GM12801 (cell line): ENCODE measurements around the gene CAMTA1.

Experiments used
- TF ChIP-seq, protein P1 (sequence below): IDR thresholded peaks from one replicate; pipeline ENCODE4 v1.5.1; 2011; ENCODE audit warnings: control low read depth; ENCODE audit not compliant: insufficient read length; ENCODE audit errors: extremely low read depth

The CAMTA1 gene

DNA sequence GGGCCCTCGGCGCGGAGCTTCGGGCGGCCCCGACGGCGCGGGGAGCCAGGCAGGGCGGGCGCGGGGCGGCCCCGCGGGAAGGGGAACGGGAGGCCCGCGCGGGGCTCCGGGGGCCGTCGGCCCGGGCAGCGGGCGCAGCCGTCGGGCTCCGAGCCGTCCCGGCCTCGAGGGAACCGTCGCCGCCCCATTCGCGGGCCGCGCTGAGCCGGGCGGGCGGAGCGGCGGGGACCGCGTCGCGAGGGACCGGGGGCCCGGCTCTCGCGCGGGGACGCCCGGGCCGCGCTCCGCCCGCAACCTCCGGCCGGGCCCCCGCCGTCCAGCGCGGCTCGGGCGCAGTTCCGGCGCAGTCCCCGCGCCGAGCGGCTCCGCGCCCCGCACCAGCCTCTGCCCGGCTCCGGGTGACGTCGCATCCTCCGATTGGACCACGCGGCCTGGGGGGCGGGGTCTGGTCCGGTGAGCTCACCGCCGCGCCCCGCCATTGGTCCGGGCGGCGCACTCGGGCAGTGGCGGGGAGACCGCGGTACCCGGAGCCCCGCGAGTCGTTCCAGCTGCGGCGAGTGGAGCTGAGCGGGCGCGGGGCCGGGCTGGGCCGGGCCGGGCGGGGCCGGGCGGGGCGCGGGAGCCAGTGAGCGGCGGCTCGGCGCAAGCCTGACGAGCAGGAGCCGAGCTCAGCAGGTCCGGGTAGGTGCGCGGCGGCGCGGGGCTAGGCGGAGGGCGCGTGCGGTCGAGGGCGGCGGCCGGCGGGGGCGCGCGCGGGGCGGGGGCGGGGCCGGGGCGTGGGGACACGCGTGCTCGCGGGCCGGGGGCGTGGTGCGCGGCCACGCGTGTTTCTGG lies 919.2 kb downstream of the CAMTA1 start:
- TF ChIP-seq, protein P1, sequence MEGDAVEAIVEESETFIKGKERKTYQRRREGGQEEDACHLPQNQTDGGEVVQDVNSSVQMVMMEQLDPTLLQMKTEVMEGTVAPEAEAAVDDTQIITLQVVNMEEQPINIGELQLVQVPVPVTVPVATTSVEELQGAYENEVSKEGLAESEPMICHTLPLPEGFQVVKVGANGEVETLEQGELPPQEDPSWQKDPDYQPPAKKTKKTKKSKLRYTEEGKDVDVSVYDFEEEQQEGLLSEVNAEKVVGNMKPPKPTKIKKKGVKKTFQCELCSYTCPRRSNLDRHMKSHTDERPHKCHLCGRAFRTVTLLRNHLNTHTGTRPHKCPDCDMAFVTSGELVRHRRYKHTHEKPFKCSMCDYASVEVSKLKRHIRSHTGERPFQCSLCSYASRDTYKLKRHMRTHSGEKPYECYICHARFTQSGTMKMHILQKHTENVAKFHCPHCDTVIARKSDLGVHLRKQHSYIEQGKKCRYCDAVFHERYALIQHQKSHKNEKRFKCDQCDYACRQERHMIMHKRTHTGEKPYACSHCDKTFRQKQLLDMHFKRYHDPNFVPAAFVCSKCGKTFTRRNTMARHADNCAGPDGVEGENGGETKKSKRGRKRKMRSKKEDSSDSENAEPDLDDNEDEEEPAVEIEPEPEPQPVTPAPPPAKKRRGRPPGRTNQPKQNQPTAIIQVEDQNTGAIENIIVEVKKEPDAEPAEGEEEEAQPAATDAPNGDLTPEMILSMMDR = no peak

DNA sequence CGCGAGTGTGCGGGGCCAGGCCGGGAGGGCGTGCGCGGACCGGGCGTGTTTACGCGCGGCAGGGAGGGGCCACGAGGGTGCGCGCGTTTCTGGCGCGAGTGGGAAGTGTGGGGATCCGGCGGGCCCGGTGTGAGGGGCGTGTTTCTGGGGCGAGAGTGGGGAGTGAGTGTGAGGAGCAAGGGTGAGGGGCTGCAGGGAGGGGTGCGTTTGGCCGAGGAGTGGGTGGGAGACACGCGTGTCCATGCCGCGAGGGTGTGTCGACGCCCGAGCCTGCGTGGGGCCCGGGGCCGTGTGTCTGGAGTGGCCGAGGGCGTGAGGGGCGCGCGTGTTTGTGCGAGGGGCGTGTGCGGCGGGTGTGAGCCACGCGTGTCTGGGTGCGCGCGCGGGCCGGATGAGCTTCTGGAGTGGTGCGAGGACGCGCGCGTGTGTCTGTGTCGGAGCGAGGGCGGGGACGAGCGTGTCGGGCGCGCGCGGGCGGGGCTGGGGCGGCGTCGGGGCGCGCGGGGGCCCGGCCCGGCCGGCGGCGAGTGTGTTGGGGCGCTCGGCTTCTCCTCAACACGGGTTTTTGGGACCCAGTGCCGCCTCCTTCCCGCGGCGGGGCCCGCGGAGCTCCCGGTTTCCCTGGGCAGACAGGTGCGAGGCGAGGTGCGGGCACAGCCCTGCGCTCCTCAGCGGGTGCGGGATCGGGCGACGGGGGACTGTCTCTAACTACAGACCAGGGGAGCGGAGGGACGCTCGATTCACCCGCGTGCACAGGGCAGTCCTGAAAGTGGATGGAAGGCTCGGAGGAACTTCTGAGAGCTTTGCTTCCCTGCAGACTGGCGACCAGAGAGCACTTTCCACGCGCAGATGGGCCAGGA lies 920.0 kb downstream of the CAMTA1 start:
- TF ChIP-seq, protein P1 = no peak

DNA sequence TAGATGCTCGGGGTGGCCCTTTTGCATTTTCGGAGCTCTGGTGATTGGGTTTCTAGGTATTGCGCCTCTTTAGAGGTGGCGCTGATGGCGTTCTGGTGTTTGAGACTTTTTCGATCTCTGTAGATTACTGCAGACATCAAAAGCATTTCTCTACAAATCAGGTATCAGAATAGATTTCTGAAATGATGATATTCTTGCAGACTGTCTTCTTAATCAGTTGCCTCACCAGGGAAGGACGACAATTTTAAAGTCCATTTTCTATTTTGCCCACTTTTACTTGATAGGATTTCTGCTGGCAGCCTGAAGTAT lies 920.6 kb downstream of the CAMTA1 start:
- TF ChIP-seq, protein P1 = no peak

DNA sequence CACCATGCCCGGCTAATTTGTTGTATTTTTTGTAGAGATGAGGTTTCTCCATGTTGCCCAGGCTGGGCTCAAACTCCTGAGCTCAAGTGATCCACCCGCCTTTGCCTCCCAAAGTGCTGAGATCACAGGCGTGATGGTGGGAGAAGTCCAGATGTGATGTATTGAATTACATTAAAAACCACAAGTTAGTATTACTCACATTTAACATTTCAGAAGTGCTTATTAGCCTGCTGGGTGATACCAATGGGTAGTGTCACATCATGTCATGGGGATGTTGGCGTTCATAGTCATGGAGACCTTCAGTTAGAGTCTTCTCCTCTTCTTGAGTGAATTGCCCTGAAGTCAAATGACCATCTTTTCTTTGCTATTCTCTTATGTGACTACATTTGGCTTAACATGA lies 922.3 kb downstream of the CAMTA1 start:
- TF ChIP-seq, protein P1 = no peak

DNA sequence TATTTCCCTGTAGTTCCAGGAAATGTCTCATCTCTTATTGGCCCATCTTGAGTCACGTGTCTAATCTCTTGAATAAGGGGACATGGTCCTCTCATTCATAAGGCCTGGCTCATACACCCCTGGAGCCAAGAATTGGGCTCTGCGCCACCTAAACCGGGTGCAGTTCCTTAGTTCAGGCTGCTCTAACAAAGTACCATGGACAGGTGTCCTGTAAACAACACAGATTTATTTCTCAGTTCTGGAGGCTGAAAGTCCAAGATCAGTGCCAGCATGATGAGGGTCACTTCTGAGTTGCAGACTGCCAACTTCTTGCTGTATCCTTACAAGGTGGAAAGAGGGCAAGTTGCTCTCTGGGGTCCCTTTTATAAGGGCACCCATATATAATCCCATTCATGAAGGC lies 925.6 kb downstream of the CAMTA1 start:
- TF ChIP-seq, protein P1 = no peak

DNA sequence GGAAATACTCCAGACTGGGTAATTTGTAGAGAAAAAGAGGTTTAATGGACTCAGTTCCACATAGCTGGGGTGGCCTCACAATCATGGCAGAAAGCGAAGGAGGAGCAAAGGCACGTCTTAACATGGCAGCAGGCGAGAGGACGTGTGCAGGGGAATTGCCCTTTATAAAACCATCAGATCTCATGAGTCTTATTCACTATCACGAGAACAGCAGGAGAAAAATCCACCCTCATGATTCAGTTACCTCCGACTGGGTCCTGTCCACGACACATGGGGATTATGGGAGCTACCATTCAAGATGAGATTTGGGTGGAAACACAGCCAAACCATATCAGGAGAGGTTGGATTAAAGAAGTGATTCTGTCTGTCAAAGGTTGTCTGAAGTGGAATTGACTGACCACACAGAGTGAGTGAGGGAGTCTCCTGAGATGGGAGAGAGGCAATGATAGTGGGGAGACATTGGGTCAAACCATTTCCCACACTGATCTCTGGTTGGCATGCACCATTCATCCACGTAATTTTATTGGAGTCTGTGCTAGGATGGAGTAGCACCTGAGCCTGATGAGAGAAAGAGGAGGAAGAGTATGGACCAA lies 927.6 kb downstream of the CAMTA1 start:
- TF ChIP-seq, protein P1 = no peak

DNA sequence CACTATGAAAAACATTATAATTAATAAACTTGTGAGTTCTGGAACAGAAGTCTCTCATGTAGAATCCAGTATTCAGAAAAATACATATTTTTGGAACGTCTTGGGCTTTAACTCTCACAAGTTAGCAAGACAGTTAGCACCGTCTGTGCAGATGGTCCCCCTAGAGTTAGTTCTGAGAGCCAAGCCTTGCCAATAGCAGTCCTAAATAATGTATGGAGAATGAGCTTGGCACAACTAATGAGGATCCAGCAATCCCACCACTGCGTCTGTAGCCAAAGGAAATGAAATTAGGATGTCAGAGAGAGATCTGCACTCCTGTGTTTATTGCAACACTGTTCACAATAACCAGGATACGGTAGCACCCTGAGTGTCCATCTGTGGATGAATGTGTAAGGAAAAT lies 931.3 kb downstream of the CAMTA1 start:
- TF ChIP-seq, protein P1 = no peak
